ENCODE data around the gene GRK5.

DNA sequence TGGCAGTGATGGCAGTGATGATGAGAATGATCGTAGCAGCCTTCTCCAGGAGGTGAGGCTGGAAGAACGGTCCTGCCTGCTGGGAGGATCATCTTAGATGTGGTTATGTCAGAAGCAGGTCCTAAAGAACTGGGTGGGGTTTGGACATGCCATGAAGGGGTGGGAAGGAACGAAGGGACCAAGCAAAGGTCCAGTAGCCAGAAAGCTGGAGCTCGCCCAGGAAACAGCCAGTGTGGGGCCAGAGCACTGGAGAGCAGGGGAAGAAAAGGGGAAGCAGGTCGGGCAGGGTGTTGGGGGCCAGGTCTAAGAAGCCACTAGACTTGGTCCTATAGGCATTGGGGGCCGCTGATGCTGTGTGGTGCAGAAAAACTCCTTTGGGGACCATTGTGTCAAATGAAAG lies 207.8 kb downstream of the GRK5 start:
- TF ChIP-seq CTCF (IDR thresholded peaks at IDR 0.05; ENCODE audit: low read depth, low read length, poor library complexity, severe bottlenecking): no peak
- no peak for TF ChIP-seq EZH2phosphoT487 (IDR thresholded peaks at IDR 0.05; ENCODE audit: borderline replicate concordance, low read length)
